OCI-M1 (cell line): Measurements from ENCODE around the gene CDC42EP2.
A peak's percentile ranks its signal among the peaks of the same experiment; 100 is the strongest.

Experiments used
- DNase-seq: peaks from one replicate; lab custom pipeline; 2025; lab: John Stamatoyannopoulos, UW

The CDC42EP2 gene

GRCh38 chr11:65356394-65356972, 41.8 kb downstream of the CDC42EP2 start:
- DNase-seq, result no peak

GRCh38 chr11:65357856-65358356, 43.2 kb downstream of the CDC42EP2 start:
- DNase-seq, result peak; percentile 56

- DNase-seq, result peak; percentile 95
Measured at GRCh38 chr11:65362320-65362931, 47.8 kb downstream of the CDC42EP2 start.

- no peak for DNase-seq
Measured at GRCh38 chr11:65362966-65363365, 48.3 kb downstream of the CDC42EP2 start.

- peak; percentile 64 for DNase-seq
Measured at GRCh38 chr11:65363770-65364169, 49.1 kb downstream of the CDC42EP2 start.

GRCh38 chr11:65366340-65366773, 51.7 kb downstream of the CDC42EP2 start:
- peak; percentile 90 for DNase-seq

- no peak for DNase-seq
Measured at GRCh38 chr11:65370659-65371049, 56.0 kb downstream of the CDC42EP2 start.
